ENCODE data around the gene TTLL9.
"Not testable (repeated sequence)": the region's sequence is repeated elsewhere in the genome, so short reads cannot be mapped to it uniquely, and the experiment has no call there.

Gene TTLL9

DNA sequence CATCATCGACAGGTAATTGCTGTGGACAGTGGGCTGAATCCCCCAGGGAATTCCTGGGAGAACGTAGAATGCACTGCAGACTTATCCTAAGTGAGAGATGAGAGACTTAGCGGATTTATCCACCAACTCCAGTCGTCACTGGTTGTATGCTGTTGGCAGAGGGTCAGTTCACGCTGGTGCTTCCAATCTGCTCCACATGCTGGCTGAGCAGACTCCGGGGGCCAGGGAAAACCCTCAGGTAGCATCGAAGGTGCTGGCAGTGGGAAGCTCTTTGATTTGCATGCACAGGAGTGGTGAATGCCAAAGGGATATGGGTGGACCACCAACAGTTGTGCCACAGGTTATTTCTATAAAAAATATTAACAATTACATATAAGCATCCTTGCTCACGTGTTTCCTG lies 20.2 kb downstream of the TTLL9 start:
- DNase-seq: no peak

DNA sequence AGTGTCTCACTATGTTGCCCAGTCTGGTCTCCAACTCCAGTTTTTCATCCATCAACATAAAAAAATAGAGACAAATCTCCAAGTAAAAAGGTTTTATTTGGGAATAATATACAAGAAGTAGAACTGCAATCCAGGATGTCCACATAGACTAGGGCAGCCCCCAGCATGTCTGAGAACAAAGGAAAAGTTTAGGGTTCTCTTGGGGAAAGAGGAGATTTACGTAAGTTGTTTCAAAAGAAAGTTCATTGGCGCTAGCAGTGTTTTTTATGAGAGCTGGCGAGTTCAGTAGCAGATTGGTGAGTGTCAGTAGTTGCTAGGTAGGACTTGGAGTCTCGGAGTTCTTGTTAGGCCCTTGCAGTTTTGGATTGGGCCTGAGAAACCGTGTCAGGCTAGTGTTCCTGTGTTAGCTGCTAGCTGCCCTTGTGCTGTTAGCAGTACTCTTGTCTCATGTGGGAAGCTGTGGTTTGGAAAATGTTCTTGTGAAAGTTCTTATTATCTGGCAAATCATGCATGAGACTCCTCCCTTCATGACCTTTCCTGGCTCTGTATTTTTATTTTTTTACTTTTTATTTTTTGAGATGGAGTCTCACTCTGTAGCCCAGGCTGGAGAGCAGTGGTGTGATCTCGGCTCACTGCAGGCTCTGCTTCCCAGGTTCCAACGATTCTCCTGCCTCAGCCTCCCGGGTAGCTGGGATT lies 24.7 kb downstream of the TTLL9 start:
- DNase-seq: no peak

- DNase-seq: no peak
Measured at GRCh38 chr20:31896049-31896448, 25.6 kb downstream of the TTLL9 start.

DNA sequence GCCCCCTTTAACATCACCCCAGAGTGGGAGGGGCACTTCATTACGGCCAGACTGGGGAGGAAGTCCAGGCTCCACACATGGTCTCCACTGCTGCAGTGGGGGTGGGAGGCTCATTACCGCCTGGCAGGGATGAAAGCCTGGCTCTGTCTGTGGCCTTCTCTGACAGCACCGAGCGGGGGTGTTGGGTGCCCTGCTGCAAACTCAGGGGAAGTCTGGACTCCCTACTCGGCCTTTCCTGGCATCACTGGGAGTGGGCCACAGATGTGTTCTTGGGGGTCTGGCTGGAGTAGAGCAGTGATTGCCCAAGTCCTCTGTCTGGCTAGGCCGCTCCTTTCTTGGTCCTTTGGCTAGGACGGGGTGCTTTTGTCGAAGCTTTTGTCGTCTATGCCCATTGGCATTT lies 27.1 kb downstream of the TTLL9 start:
- DNase-seq: no peak

DNA sequence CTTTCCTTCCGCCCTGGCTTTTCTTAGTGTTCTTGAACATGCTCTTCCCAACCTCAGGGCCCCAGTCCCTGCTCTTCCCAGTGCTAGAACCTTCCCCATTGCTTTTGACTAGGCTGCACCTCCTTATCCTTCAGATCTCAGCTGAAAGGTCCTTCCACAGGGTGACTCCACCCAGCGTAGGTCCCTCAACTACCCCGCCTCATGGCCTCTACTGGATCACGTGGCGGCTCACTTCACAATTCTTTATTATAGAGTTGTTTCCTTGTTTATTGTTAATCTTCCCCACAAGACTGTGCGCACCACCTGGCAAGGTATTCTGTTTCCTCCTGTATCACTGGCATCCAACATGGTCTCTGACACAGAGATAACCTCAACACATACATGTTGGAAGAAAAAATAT lies 31.2 kb downstream of the TTLL9 start:
- DNase-seq: no peak

DNA sequence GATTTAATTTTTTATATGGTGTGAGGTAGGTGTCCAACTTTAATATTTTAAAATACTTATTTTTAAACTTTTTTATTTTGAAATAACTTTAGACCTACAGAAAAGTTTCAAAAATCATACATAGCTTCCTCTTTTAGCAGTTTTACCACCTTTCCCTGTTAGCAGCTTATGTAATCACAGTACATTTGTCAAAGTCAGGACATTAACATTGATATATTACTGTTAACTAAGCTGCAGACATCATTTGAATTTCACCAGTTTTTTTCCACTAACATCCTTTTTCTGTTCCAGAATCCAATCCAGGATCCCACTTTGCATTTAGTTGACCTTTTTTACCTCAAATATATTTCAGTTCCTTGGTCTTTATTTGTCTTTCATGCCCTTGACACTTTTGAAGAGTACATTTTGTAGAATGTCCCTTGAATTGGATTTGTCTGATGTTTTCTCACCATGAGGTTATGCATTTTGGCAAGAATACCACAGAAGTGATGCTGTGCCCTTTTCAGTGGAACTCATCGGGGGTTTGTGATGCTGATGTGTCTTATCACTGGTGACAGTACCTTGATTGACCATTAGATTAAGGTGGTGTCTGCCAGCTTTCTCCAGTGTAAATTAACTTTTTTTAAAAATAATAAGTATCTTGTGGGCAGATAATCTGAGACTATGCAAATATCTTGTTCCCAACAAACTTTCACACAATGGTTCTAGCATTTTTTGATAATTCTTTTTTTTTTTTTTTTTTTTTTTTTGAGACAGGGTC lies 33.4 kb downstream of the TTLL9 start:
- DNase-seq: no peak

DNA sequence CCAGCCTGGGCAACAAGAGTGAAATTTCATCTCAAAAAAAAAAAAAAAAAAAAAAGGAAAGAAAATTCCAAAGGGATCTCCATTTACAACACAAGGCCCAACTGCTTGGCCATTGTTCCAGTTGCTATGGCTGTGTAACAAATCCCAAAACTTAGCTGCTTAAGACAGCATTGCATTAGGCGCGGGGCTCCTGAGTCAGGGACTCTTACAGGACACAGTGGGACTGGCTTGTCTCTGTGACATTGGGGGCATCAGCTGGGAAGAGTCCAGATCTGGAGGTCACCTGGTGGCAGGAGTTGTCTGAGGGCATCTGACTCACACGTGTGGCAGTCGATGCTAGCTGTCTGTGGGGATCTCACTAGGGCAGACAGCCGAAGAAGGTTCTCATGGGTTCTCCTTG lies 35.6 kb downstream of the TTLL9 start:
- no peak for DNase-seq

DNA sequence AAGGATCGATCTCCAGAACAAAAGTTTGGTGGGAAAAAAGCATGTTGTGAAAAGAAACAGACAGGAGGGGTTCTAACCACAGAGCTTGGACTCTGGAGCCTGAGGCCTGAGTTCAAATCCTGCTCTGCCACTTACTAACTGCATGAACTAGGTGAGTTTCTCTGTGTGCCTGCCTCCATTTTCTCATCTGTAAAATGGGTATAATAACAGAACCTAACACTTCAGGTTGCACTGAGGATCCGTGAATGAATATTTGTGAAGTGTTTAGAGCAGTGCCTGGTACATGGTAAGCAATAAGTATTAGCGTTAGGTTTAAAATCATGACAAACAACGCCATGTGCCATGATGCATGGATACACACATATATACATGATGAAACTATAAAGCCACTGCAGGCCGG lies 36.6 kb downstream of the TTLL9 start:
- DNase-seq: no peak

- no peak for DNase-seq
Measured at GRCh38 chr20:31908016-31908415, 37.6 kb downstream of the TTLL9 start.

- no peak for DNase-seq
Measured at GRCh38 chr20:31908424-31908823, 38.0 kb downstream of the TTLL9 start.

DNA sequence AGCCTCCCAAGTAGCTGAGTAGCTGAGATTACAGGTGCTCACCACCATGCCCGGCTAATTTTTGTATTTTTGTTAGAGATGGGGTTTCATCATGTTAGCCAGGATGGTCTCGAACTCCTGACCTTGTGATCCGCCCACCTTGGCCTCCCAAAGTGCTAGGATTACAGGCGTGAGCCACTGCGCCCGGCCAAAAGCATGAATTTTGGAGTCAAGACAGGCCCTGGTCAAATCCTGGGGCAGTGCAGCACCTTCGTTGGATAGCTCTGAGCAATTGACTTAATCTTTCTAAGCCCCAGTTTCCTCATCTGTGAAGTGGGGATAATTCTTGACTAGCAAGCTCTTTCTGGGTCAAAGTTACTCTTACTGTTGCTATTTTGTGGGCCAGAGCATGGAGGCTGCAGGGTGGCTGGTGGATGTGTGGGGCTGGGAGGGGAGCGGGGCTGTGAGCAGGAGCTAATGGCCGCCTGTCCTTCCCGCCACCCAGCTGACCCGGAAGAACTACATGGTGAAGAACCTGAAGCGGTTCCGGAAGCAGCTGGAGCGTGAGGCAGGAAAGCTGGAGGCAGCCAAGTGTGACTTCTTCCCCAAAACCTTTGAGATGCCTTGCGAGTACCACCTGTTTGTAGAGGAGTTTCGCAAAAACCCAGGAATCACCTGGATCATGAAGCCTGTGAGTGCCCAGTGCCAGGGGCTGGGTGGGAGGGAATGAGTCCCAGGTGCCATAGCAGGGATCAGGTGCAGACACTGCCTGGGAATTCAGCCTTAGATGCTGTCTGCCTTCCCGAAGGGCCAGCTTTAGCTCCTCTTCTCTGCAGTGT lies 39.0 kb downstream of the TTLL9 start:
- no peak for DNase-seq

DNA sequence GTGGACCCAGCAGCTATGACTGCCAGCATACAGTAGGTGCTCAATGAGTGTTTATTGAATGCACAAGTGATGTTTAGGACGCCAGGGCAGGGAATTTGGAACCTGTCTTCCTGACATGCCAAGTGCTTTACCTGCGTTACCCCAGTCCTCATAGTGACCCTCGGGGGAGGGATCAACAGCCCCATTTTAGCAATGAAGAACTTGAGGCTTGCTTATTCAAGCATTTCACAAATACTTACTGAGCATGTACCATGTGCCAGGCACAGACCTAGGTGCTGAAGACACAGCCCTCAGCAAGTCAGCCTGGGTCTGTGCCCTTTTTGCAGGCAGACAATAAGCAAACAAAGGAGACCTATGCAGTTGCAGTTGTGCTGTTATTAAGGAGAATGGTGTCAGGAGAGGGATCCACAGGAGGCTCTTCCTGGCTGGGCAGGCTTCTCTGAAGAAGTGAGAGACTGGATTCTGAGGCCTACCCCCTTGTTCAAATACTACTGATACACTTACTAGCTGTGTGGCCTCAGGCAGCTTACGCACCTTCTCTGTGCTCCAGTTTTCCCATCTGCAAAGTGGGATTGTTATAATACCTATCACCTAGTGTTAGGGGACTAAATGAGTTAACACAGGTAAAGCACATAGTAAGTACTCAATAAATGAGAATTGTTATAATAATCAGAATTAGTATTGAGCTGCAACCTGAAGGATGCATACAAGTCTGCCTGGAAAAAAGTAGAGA lies 39.8 kb downstream of the TTLL9 start:
- no peak for DNase-seq

- DNase-seq: no peak
Measured at GRCh38 chr20:31913431-31914157, 43.2 kb downstream of the TTLL9 start.

GRCh38 chr20:31914170-31914569 lies 43.7 kb downstream of the TTLL9 start:
- no peak for DNase-seq

DNA sequence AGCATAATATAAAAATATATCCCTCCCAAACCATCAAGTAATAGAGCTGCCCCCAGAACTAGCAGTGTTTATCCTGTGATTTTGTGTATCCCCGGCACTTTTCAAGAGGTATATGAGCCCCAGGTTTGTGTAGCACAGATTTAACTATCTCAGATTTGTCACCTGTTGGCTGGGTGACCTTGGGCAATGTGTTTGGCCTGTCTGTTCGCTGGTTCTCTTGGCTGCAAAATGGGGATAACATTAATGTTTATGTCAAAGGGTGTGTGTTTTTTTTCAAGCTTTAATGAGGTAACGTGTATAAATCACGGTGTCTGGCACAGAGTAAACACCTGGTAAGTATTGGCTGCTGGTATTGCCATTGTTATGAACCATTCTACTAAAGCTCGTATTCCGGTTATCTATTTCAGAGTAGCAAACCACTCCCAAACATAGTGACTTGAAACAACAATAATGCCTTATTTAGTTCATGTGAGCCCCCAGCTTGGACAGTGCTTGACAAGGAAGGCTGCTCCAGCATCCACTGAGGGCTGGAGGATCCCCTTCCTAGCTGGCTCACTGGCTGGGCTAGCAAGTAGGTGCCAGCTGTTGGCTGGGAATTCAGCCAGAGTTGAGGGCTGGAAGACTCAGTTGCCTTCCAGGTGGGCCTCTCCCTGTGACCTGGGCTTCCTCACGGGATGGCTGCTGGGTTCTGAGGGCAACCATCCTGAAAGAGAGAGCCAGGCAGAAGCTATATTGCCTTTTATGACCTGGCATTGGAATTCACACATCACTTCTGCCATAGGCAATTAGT lies 45.3 kb downstream of the TTLL9 start:
- DNase-seq: no peak

DNA sequence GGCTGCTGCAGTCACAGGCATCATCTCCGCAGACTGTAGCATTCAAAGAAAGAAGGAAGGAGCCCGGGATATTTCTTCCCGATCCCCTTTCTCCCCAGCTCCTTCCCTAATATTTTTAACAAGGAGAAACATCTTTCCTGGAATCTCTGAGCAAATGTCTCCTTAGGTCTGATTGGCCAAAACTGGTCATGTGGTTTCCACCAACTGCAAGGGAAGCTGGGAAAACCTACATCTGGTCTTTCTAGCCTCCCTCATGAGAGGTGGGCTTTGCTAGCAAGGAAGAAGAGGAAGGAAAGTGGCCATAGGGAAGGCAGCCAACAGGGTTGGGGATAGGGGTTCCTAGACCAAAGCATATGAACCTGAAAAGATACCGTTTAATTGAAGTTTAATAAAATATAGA lies 46.3 kb downstream of the TTLL9 start:
- no peak for DNase-seq

DNA sequence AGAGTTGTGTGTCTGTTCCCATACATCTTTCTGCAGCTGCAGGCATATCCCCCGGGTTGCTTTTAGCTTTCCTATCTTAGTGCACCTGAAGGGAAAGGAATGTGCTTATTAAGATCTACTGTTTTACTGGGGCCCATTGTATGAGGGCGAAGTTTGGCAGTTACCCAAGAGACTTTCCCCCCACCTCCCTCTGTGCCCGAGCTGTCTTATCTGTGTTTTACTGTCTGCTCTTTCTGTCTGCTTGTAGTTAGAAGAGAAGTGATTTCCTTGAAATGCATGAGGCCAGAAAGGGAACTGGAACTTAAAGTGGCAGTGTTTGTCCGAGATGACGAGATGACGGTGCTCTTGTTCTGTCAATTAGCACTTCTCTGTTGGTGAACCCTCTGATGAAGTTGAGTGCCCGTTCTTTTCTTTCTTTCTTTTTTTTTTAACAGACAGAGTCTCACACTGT lies 47.6 kb downstream of the TTLL9 start:
- DNase-seq: not testable (repeated sequence)

DNA sequence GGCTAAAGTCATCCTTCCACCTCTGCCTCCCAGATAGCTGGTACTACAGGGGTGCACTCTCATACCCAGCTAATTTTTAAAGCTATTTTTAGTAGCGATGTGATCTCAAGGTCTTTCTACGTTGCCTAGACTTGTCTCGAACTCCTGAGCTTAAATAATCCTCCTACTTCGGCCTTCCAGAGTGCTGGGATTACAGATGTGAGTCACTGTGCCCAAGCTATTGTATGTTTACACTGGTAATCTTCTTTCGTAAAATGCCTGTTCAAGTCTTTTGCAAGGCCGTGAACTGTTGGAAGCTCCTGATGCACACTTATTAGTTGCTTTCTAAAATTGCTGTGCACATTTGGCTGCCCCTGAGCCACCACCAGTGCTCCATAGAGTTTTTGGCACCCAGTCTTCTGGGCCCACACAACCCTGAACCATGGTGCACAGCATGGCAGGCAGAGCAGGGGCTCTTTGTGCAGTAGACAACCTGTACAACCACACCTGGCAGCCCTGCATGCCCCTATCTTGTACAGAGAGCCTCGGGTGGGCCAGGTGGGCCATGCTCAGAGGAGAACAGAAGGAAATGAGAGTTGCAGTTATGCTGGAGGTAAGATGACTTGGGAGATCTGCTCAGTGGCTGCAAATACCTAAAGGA lies 48.2 kb downstream of the TTLL9 start:
- DNase-seq: no peak

- no peak for DNase-seq
Measured at GRCh38 chr20:31919410-31920155, 49.1 kb downstream of the TTLL9 start.

GRCh38 chr20:31920275-31920855 lies 49.9 kb downstream of the TTLL9 start:
- no peak for DNase-seq
